Hepatic stellate cell (primary cell): ENCODE data around the gene KCNJ5.

Source experiments
- DNase-seq: peaks from one replicate; pipeline ENCODE4 v3.0.0; 2011; ENCODE audit warnings: low spot score

KCNJ5 gene

GRCh38 chr11:128890543-128891368, at the start of gene KCNJ5:
Gene KCNJ5, plus strand, starts transcription at chr11:128891356. Its CDS starts 19,918 bp downstream, at chr11:128911274.
- DNase-seq: peak; percentile 41

GRCh38 chr11:128841461-128842072, 49.6 kb upstream of the KCNJ5 start:
- DNase-seq: no peak

DNA sequence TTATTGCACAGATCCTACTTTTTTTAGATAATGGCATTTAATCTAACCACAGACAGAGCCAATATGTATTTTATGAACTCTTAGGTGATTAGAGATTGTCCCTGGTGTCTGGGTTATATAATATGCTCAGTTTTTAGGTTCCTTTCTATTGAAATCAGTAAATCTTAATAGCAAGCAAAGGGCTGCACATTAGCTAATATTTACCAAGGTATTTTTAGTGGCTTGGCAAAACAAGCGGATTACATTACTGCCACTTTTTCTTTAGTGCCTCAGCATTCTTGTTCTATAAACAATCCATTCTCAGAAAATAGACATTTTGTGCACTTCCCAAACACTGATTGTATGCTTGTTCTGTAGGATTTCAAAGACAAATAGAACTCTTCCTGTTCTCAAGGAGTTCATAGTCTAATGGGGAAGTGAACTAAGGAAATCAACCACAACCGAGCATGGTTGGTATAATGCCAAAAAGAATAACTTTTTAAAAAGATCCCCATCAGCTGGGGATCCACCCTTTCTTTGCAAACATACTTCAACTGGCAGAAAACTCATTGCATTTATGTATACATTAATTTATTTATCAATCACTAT, 47.9 kb upstream of the KCNJ5 start:
- DNase-seq: no peak

DNA sequence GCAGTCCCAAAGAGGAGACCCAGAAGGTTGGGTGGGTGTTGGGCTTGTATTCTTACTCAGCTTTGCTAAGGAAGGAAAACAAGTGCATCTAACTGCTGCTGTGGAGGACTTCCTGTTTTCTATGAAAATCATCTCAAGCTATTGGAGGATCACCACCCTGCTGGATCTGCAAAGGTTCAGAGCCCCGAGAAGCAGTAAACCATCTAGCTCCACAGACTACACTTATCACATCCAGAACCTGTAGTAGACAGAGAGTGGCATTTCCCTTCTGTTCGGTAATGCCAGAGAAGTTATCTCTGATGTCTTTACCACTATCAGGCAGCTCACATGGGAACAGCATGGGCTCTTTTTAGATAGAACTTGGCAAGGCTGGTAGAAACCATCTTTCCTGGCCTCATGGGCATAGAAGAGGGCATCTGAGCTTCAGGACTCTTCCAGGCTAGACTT, 45.8 kb upstream of the KCNJ5 start:
- DNase-seq: no peak

- DNase-seq: no peak
These were observed 44.2 kb upstream of the KCNJ5 start for GRCh38 chr11:128846985-128847384.

GRCh38 chr11:128848815-128849455, 42.2 kb upstream of the KCNJ5 start:
- peak; percentile 29 for DNase-seq

- DNase-seq: no peak
These were observed 38.7 kb upstream of the KCNJ5 start for GRCh38 chr11:128852327-128853023.

GRCh38 chr11:128853559-128853958, 37.6 kb upstream of the KCNJ5 start:
- DNase-seq: no peak

- DNase-seq: no peak
These were observed 36.3 kb upstream of the KCNJ5 start for GRCh38 chr11:128854841-128855240.

GRCh38 chr11:128856241-128856640, 34.9 kb upstream of the KCNJ5 start:
- DNase-seq: no peak

DNA sequence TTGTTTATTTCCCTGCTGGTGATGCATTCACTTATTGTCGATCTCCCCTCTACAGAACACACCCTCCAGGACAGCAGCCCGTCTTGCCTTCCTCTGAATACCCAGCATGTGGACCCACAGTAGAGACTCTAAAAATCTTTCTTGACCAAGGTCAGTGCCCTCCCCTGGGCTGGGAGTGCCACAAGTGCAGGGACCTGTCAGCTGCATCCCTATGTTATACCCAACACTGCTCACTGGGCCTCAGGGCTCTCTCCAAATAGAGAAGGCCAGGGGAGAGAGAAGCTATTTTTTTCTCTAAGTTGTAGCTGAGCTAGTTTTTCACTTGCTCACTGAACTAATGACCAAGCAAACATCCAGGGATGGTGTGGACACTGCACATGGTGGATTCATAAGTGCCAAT, 33.8 kb upstream of the KCNJ5 start:
- DNase-seq: no peak

DNA sequence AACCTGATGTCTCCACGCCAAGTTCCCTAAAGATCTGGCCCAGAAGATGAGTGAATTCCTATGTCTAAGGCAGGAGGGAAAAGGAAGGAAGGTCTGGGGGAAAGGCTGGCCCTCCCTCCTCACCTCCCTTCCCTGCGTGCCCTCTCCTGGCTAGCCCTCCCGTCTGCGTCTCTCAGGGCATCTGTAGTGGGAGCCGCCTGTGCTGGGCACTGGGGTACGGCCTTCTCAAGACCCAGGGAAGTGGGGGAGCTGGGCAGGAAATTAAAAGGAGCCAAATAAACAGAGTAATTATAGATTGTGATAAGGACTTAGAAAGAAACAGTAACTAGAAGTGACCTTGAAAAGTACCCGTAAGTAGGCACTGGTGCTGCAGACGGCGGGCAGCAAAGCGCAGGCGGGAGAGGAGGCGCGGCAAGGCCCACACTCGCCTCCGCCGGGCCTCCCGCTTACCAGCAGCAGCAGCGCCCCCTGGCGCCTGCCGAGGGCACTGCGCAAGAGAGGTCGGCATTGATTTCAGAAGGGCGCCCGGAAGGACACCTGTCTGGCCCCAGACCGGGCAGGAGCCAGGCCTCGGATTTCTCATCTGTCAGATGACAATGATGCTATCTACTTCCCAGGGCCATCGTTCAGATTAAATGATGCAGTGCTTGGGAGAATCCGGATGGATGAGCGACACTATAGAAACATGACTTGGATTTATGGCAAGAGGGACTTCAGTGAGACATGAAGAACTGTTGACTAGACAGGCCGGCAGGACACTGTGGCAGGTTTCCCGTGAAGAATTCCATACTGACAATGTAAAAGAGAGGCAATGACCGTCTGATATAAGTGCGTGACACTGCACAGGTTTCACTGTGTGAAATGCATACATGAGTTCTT, 31.4 kb upstream of the KCNJ5 start:
- peak; percentile 55 for DNase-seq

DNA sequence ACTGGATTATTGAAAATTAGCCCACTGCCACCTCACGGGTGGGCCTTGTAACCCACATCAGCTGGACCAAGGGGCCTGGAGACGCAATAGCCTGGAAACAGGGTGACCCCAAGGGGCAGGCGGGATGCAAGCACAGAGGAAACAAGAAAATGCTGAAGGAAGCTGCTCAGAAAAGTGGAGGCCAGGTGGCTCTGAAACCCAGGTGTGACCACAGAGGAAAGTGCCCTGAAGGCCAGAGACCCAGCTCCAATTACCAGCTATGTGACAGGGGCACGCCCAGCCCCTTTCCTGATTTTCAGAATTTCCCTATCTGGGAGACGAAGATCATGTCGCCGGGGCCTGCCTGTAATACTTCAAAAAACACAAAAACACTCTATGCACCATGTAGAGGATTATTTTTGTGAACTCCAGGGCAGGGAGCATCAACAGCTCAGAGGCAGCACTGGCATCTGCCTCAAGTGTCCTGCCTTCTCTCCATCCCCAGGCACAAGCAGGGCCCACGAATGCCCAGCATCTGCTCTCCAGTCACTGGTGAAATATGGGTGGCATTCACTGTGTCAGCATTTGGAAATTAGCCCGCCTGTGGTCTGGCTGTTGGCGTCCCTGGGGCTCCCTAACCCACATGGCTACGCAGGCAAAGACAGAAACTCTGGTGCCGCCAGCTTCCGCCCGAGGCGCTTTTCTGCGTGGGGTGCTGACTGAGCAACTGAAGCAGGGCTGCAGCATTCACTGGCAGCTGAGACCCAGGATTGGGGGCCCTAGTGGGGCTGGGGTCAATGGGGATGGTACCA, 30.4 kb upstream of the KCNJ5 start:
- no peak for DNase-seq

GRCh38 chr11:128862406-128862805, 28.8 kb upstream of the KCNJ5 start:
- DNase-seq: no peak

- DNase-seq: peak; percentile 59
These were observed 28.1 kb upstream of the KCNJ5 start for GRCh38 chr11:128862908-128863660.

- DNase-seq: no peak
These were observed 25.7 kb upstream of the KCNJ5 start for GRCh38 chr11:128865490-128865889.

DNA sequence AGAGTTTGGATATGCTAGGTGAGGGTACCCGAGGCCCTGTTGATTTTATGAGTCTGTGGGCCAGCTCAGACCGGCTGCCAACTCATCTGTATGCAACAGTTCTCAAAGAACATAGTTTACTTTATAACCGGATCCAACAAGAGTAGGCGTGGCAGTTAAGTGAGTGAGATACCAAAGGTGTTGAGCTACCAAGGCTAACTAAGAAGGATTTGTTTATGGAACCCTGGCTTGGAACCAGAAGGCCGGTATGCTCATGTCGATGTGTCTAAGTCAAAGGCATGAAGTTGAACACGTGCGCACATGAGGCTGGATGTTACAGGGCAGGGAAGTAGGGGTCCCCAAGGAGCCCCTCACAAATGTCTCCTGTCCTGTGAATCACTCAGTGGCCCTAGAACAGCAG, 23.9 kb upstream of the KCNJ5 start, which contains the start of gene KCNJ1:
Gene KCNJ1 (minus strand): TSS at position 20 of the 400 bp plus-strand sequence. CDS start 27,053 bp downstream, outside the sequence.
- no peak for DNase-seq

DNA sequence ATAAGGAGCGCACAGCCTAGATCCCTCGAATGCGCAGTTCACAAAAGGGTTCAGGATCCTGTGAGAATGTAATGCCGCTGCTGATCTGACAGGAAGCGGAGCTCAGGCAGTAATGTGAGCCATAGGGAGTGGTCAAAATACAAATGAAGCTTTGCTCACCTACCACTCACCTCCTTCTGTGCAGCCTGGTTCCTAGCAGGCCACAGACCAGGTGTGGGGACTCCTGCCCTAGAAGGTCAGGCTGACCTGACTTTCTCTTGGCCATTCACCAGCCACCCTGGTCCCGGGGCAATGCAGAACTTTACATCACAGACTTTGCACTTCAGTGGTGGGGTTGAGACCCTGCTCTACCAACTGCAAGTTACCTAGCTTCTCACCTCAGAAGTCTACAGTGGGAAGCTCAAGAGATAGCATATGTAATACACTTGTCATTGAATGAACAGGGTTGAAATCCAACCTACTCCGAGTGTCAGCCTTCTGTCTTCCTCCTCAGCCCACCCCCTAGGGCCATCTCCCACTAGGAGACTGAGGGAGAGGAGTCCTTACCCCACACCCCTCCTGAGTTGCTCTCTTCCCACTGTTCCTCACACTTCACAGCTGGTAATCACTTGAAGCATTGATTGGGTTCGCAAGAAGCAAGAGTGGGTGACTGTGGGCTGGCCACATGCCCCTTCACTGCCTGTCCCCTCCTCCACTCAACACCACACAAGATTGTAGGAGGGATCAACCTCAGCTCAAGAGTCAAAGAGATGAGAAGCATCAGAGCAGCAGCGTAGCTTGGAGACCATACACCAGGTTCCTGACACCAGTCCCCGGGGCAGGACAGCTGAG, 22.1 kb upstream of the KCNJ5 start:
- no peak for DNase-seq
